Hepatocyte (in vitro differentiated cells): ENCODE measurements around the gene USP20.

Source experiments
- CTCF ChIP-seq: fragments of 200-600 bp; sonication (generic); IDR thresholded peaks from 2 replicates; pipeline ENCODE4 v1.5.1; 2016; ENCODE audit warnings: antibody characterized with exemption, mild to moderate bottlenecking; ENCODE audit not compliant: poor library complexity
- EZH2 ChIP-seq: fragments of 200-600 bp; sonication (generic); IDR thresholded peaks from 2 replicates; pipeline ENCODE4 v1.6.1; 2016; ENCODE audit warnings: antibody characterized with exemption, mild to moderate bottlenecking, borderline replicate concordance
- EZH2phosphoT487 ChIP-seq: fragments of 200-600 bp; sonication (generic); IDR thresholded peaks from one replicate; pipeline ENCODE4 v1.6.1; 2018; ENCODE audit warnings: antibody characterized with exemption, mild to moderate bottlenecking, low read depth, moderate library complexity; ENCODE audit not compliant: unreplicated experiment, severe bottlenecking

DNA sequence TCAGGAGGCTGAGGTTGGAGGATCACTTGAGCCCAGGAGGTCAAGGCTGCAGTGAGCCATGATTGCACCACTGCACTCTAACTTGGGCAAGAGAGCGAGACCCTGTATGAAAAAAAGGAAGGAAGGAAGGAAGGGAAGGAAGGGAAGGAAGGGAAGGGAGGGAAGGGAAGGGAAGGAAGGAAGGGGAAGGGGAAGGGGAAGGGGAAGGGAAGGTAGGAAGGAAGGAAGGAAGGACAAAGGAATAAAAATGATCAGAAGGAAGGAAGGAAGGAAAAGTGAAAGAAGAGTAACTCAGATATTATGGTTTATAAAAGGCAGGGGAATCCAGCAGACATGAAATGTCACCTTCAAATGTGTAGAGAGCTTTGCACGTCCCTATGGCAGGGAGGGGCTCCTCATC lies 64.4 kb downstream of the USP20 start:
- TF ChIP-seq CTCF (no peak), EZH2phosphoT487 (no peak), EZH2 (no peak)
